HG03095 (cell line): ENCODE measurements around the gene CD9.
A peak's percentile ranks its signal among the peaks of the same experiment; 100 is the strongest.

Experiments
- ATAC-seq: cut with Tn5 transposase; IDR thresholded peaks from one replicate; pipeline ENCODE4 v1.9.1; 2021; ENCODE audit warnings: moderate library complexity; ENCODE audit not compliant: unreplicated experiment

CD9 gene

DNA sequence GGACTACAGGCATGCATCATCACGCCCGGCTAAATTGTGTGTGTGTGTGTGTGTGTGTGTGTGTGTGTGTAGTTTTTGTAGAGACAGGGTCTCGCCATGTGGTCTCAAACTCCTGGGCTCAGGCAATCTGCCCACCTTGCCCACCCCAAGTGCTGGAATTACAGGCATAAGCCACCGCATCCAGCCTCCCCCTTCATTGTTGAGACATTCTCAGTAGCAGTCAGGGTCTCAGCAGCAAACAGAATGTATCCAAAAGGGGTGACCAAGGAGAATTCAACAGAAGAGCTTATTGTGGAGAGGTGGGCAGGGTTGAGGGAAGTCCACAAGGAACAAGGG lies 73.0 kb downstream of the CD9 start:
- no peak for ATAC-seq

DNA sequence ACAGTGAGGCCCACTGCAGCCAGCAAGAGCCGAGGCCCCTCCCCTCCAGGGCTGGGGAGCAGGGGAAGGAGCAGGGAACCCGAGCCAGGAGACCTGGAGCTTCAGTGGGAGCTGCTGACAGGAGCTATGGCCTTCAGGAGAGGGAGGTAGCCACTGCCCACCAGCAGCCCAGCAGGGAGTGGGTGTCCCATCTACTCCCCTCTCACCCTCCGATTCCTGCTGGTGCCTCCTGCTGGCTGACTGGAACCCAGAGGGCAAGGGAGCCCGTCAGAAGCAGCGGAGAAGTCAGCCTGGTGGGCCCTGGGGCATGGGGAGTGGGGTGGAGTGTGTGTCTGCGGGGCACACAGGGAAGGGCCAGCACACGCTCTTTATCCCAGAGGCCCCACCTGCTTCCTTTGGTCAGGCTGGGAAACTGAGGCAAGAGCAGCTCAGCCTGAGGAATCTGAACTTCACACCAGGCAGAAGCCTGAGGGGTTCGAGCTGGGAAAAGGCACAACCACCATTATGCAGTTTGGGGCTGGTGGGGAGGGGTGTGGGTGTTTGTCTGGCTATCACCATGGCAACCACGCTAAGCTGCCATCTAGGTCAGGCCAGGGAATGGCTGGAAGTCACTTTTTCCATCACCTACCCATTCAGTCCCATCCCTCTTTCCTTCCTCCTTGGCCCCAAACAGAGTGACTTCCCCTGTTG lies 73.5 kb downstream of the CD9 start:
- no peak for ATAC-seq

GRCh38 chr12:6274231-6275221 lies 74.3 kb downstream of the CD9 start:
- ATAC-seq, result no peak

- ATAC-seq, result no peak
These were observed 76.0 kb downstream of the CD9 start for GRCh38 chr12:6275928-6276887.

DNA sequence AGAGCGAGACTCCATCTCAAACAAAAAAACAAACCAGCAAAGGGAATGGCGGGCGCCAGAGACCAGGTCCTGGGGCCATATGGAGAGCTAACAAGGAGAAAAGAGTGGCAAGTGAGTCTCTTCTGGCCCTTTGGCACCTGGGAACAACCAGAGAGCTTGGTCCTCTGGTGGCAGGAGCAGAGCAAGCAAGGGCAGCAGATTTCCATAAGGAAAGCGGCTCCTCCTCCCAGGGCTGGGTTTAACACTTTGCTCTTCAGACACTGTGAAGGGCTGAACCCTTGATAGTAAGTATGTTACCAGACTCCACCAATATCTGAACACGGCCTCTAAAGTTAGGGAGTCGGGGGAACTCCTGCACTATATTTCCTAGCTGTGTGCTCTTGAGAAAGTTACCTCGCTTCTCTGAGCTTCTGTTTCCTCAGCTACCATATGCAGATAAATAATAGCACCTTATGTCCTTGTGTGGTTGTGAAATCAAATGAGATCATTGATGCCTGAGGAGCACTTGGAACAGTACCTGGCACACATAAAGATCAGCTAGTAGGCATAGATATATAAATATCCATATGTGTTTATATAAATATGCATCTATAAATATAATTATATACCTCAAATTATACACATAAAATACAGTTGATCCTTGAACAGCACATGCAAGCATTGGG lies 76.9 kb downstream of the CD9 start:
- no peak for ATAC-seq

GRCh38 chr12:6277982-6278438 lies 77.8 kb downstream of the CD9 start:
- peak; percentile 33 for ATAC-seq

DNA sequence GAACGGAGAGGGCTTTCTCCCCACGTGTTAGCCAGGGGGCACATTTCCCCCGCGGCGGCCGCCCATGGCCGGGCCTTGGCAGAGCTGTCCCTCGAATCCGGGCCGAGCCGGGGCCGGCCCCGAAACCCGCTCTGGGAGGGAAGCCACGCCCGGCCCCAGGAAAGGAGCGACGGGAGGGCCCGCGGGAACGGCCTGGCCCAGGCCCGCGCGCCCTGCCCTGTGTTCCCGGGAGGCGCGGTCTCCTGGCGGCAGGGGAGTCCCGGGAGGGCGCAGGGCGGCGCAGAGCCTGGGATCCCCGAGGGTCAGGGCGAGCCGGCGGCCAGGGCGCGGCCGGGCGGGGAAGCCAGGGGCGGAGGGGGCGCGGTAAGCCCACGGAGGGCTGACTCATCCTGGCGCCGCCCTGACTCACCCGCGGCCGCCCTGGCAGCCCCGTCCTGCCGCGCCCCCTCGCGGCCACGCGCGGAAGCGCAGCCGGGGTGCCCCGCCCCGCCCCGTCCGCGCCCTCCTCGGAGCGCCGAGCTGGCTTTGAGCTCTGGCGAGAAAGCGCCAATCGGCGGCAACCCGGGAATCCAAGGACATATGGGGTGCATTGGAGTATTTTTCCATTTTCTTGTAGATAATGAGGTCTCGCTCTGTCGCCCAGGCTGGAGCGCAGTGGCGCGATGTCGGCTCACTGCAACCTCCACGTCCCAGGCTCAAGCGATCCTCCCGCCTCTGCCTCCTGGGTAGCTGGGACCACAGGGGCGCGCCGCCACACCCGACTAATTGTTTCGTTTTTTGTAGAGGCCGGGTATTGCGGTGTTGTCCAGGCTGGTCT lies 78.4 kb downstream of the CD9 start:
- peak; percentile 72 for ATAC-seq

DNA sequence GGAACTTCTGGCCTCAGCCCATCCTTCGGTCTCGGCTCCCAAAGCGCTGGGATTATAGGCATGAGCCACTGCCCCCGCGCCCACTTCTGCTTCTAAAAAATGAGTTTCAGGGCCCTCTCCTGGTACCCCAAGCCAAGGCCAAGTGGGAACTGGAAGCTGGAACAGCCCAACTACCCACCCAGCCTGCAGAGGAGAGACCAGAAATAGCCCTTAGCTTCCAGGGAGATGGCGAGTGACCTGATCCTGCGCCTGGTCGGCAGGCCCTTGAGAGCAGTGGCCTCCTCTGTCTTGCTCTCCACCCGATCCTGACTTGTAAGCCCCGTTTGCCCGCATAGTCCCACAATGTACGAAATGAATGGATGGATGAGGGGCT lies 79.0 kb downstream of the CD9 start:
- no peak for ATAC-seq

DNA sequence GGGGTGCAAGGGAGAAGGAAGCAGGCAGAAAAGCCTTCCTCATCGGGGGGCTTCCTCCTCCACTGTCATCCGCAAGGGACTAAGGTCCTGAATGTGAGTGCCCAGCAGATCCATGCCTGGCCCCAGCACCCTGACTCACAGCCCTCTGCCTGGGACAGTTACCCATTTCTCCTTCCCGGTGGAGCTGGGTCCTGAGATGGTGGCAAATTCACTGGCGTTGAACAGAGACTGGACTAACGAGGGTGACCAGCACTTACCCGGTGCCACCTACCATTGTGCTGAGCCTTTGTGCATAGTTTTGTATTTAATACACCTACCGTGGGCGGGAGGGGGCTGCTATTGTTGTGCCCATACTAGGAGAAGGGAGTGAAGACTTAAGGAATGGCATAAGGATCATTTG lies 79.4 kb downstream of the CD9 start:
- no peak for ATAC-seq

DNA sequence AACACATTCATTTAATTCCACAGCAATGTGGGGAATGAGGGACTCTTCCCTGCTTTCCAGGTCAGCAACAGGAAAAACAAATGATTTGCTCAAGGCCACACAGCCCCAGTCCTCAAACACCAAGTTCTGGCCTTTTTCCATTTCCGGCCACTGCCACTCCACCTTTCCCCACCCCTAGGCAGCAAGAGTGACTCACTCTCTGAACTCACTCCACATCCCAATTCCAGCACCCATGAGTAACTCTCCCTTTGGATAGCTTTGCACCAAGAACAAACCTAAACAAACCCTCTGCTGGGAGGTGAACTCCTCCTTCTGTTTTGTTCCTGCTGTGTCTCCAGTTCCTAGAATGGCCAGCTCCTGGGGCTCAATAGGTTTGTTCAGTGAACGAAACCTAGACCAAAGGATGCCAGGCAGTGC lies 79.9 kb downstream of the CD9 start:
- ATAC-seq, result no peak

GRCh38 chr12:6280672-6281071 lies 80.5 kb downstream of the CD9 start:
- no peak for ATAC-seq

- ATAC-seq, result no peak
These were observed 81.0 kb downstream of the CD9 start for GRCh38 chr12:6281081-6281809.

GRCh38 chr12:6282453-6282840 lies 82.2 kb downstream of the CD9 start:
- no peak for ATAC-seq

- no peak for ATAC-seq
These were observed 84.1 kb downstream of the CD9 start for GRCh38 chr12:6284273-6284672.

DNA sequence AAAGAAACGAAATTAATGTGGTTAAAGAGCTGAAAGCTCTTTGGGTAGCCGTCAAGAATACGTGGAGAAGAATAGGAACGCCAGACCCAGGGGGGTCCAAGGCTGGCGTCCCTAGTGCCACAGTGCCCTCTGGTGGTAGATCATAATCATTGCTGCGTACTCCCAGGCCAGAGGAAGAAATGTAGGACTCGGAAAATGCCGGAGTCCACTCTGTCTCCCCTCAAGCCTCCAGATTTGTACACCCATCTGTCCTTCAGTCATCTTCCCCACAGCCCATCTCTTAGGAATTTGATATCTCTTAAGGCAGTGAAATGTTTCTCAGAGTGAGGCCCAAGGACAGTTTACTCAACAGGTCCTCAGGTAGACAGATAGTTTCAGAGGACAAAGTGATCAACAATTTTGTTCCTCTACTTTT lies 84.9 kb downstream of the CD9 start:
- no peak for ATAC-seq

DNA sequence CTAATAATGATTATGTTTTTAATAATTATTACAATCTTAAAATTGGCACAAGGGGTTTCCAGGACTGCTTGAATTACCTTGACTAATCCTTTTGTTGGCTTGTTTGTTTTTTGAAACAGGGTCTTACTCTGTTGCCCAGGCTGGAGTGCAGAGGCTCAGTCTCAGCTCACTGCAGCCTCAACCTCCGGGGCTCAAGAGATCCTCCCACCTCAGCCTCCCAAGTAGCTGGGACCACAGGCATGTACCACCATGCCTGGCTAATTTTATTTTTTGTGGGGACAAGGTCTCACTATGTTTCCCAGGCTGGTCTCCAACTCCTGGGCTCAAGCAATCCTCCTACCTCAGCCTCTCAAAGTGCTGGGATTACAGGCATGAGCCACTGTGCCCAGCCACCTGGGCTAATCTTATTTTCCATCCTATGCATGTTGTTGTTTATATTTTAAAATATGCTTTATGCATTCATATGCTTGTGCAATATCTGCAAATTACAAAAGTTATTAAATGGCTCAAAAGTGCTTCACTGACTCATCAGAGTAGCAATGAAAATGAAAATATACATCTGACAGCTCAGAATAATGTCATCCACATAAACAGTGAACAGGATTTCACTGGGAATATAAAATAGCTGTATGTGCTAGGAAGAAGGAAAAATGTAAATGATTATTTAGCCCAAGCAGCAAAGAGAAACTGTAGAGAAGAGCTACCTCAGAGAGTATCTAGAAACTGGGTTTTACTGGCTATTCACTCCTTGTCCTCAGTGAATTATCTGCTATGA lies 85.5 kb downstream of the CD9 start:
- no peak for ATAC-seq
